ENCODE measurements around the gene PPIE.
"Not testable (repeated sequence)": the region's sequence is repeated elsewhere in the genome, so short reads cannot be mapped to it uniquely, and the experiment has no call there.

Gene PPIE

GRCh38 chr1:39760074-39761008 lies 21.7 kb downstream of the PPIE start:
- no peak for DNase-seq (ENCODE audit: low spot score)
- no peak for TF ChIP-seq CTCF (IDR thresholded peaks at IDR 0.05; ENCODE audit: extremely low read depth, insufficient read depth, missing control alignments)
- in situ Hi-C loops (cut with MboI; ENCODE audit: low pct_unique_long_range_greater_than_20kb, low sequenced_read_pairs, unreplicated experiment) = no loop called here

- DNase-seq (ENCODE audit: low spot score) = no peak
- no peak for TF ChIP-seq CTCF (IDR thresholded peaks at IDR 0.05; ENCODE audit: extremely low read depth, insufficient read depth, missing control alignments)
- in situ Hi-C loops (cut with MboI; ENCODE audit: low pct_unique_long_range_greater_than_20kb, low sequenced_read_pairs, unreplicated experiment) = no loop called here
Observed at GRCh38 chr1:39761016-39761415, 22.3 kb downstream of the PPIE start.

- TF ChIP-seq CTCF (IDR thresholded peaks at IDR 0.05; ENCODE audit: extremely low read depth, insufficient read depth, missing control alignments) = no peak
- DNase-seq (ENCODE audit: low spot score) = no peak
- in situ Hi-C loops (cut with MboI; ENCODE audit: low pct_unique_long_range_greater_than_20kb, low sequenced_read_pairs, unreplicated experiment) = no loop called here
Observed at GRCh38 chr1:39761557-39762260, 23.0 kb downstream of the PPIE start.

- DNase-seq (ENCODE audit: low spot score) = no peak
- in situ Hi-C loops (cut with MboI; ENCODE audit: low pct_unique_long_range_greater_than_20kb, low sequenced_read_pairs, unreplicated experiment) = no loop called here
Observed at GRCh38 chr1:39762550-39763540, 24.2 kb downstream of the PPIE start.

GRCh38 chr1:39763619-39764374 lies 25.1 kb downstream of the PPIE start:
- DNase-seq (ENCODE audit: low spot score); in situ Hi-C loops (cut with MboI; ENCODE audit: low pct_unique_long_range_greater_than_20kb, low sequenced_read_pairs, unreplicated experiment): not testable (repeated sequence)

More at GRCh38 chr1:39762550-39763540, 24.2 kb downstream of the PPIE start:
- no peak for TF ChIP-seq CTCF (IDR thresholded peaks at IDR 0.05; ENCODE audit: extremely low read depth, insufficient read depth, missing control alignments)

- DNase-seq (ENCODE audit: low spot score); in situ Hi-C loops (cut with MboI; ENCODE audit: low pct_unique_long_range_greater_than_20kb, low sequenced_read_pairs, unreplicated experiment): not testable (repeated sequence)
Observed at GRCh38 chr1:39764512-39764911, 25.8 kb downstream of the PPIE start.

- in situ Hi-C loops (cut with MboI; ENCODE audit: low pct_unique_long_range_greater_than_20kb, low sequenced_read_pairs, unreplicated experiment); DNase-seq (ENCODE audit: low spot score): not testable (repeated sequence)
Observed at GRCh38 chr1:39766466-39766865, 27.8 kb downstream of the PPIE start.

GRCh38 chr1:39769502-39769901 lies 30.8 kb downstream of the PPIE start:
- in situ Hi-C loops (cut with MboI; ENCODE audit: low pct_unique_long_range_greater_than_20kb, low sequenced_read_pairs, unreplicated experiment); DNase-seq (ENCODE audit: low spot score): not testable (repeated sequence)

GRCh38 chr1:39770100-39771021 lies 31.7 kb downstream of the PPIE start:
- in situ Hi-C loops (cut with MboI; ENCODE audit: low pct_unique_long_range_greater_than_20kb, low sequenced_read_pairs, unreplicated experiment); DNase-seq (ENCODE audit: low spot score): not testable (repeated sequence)

GRCh38 chr1:39771022-39771532 lies 32.4 kb downstream of the PPIE start, which contains the start of gene OXCT2:
Gene OXCT2 (minus strand): TSS chr1:39771348. CDS start chr1:39771255, 93 bp downstream.
- DNase-seq (ENCODE audit: low spot score); in situ Hi-C loops (cut with MboI; ENCODE audit: low pct_unique_long_range_greater_than_20kb, low sequenced_read_pairs, unreplicated experiment): not testable (repeated sequence)
